Stimulated activated CD4-positive, alpha-beta T cell treated with anti-CD3 and anti-CD28 coated beads, TNF-alpha, amount 100 ng/mL, for 48 hours (primary cell): ENCODE measurements around the gene JUND.
"Not testable (repeated sequence)": the region's sequence is repeated elsewhere in the genome, so short reads cannot be mapped to it uniquely, and the experiment has no call there.

Source experiments
- DNase-seq, 3 donors: peaks; one replicate each; pipeline ENCODE4 v3.0.0-alpha.2; 2020; ENCODE audit warnings: low read depth in 3 of 3

JUND gene

DNA sequence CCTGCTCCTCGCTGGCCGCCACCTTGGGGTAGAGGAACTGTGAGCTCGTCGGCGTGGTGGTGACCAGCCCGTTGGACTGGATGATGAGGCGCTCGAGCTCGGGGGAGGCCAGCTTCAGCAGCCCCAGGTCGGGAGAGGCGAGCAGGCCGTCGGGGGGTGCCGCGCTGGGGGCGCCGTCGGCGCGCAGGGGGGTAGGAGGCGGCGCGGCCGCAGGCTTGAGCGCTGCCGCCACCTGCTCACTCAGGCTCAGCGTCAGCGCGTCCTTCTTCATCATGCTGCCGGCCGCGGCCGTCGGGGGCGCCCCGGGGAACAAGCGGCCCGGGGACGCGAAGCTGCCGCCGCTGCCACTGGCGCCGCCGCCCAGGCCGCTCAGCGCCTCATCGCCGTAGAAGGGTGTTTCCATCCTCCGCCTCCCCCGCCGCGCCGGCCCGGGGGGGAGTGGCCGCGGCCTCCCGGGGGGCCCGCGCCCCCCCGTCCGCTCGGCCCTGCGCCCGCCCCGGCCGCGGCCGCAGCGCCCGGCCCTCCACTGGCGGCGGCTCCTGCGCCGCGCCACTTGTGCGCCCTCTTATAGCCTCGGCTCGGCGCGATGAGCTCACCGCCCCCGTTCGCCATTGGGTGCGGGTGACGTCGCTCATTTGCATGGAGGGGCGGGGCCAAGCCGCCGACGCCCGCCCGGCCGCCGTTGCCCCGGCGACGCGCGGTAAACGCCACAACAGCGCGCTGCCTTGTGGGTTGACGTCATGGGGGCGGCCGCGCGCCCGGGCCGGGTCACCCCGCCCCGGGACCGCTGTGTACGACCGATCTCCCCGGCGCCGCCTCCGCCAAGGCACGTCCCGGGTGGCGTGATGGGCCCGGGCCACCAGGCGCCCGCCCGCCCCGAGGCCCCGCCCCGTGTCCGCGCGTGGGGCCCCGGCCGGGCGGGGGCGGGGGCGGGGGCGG, at the start of gene JUND:
JUND (minus strand) TSS at position 541 of the 939 bp plus-strand sequence; CDS start at position 403, 138 bp downstream.
- DNase-seq: peak; percentile 91 to 98 (median 94)

DNA sequence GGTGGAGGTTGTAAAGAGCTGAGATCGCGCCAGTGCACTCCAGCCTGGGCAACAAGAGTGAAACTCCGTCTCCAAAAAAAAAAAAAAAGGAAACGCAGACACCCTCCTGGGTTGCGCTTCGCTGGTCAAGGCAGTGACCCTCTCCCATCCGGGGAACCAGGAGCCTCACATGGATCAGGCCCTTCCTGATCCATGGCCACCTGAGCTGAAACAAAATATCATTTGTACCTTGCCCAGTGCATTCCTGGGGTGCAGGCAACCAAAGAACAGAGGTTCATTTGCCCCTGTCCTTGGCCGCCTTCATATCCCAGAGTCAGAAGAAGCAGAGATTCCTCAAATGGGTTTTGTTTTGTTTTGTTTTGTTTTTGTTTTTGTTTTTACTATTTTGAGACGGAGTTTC, 49.4 kb upstream of the JUND start:
- DNase-seq: no peak

DNA sequence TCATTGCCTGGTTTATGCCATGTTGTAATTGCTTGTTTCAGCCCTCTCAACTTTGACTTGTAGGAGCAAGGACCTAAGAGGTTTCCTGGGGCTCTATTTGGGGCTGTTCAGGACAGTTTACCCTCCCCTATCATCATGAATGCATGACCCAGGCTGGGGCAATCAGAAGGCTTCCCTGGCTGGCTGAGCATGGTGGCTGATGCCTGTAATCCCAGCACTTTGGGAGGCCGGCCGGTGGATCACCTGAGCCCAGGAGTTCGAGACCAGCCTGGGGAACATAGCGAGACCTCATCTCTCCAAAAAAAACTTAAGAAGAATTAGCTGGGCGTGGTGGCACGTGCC, 47.6 kb upstream of the JUND start:
- no peak for DNase-seq

DNA sequence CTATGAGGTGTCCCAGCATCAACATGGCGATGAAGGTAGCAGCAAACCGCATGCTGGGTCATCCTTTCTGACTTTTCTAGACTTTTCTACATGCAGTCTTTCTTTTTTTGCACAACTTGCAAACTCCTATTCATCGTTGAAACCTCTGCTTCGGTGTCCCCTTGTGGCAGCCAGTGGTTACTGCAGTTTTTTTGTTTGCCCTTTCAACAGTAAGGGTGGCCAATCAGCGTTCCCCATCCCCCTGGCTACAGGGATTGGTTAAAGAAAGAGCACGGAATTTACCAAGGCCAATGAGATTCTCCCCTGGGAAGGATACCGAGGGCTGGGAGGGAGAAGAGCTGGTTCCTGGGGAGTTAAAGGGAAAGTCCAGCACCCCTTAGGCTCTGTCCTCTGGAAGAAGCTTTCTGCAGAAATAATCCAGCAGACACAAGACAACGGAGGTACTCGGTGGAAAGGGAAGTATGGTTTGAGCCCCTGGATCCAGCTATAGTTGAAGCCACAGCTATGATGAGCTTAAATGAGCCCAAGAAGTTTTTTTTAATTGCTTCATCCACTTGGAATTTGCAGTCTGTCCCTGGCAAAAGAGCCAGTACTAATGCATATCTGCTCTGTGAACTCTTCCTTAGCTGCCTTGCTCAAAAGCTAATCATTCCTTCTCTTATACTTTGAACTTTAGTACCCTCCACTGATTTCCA, 47.1 kb upstream of the JUND start:
- DNase-seq: peak; percentile 65 to 82 (median 80)

DNA sequence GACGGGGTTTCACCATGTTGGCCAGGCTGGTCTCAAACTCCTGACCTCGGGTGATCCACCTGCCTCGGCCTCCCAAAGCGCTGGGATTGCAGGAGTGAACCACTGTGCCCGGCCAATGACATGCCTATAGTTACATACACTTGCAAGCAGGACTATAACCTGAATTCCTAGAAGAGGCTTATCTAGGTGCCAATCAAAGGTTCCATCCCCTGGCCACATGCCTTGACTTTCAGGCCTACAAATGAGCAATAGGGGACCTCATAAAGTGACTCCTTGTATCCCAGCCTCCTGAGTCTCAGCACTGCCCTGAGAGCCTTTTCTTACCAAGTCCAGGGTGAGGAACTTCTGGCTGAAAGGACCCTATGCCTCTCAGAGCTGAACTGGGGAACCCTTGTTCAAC, 45.4 kb upstream of the JUND start:
- no peak for DNase-seq

DNA sequence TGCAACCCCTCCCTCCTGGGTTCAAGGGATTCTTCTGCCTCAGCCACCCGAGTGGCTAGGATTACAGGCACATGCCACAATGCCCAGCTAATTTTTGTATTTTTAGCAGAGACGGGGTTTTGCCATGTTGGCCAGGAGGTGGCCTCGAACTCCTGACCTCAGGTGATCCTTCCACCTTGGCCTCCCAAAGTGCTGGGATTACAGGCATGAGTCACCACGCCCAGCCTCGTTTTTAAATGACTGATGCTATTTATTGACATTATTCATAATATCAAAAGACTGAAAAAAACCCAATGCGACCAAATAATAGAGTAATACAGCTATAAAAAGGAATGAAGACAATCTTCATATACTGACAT, 42.9 kb upstream of the JUND start:
- DNase-seq: not testable (repeated sequence)

DNA sequence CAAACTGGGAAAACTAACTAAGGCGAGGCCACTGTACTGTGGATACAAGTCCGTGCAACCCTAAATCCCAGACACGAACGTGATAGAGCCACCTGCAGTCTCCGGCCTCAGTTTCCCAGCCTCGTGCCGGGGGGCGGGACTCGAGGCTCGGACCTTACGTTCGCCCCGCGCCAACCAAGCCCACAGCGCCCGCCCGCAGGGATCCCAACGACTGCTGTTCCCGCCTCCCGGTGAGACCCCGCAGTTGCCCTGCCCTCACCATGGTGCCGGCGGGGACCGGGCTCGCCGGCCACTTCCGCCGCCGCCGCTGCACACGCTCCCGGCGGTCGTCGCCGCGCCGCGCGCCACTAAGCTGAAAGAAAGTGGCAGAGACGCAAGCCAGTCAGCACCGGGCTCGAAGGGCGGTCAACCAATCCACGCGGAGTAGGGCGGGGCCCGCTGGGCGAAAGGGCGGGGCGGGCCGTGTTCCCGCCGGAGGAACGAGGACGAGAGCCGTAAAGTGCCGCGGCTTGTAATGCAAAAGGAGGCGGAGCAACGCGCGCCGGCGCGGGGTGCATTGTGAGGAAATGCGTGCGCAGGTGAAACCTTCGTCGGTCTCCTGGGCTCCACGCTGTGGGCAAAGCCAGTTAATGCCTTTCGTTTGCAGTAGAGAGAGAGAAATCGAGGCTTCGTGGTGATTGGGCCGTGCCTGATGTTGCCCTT, 41.5 kb upstream of the JUND start, which contains the start of gene LSM4:
LSM4 (minus strand) TSS at position 318 of the 702 bp plus-strand sequence; CDS start at position 262, 56 bp downstream.
- DNase-seq: peak; percentile 99 to 100 (median 99)

DNA sequence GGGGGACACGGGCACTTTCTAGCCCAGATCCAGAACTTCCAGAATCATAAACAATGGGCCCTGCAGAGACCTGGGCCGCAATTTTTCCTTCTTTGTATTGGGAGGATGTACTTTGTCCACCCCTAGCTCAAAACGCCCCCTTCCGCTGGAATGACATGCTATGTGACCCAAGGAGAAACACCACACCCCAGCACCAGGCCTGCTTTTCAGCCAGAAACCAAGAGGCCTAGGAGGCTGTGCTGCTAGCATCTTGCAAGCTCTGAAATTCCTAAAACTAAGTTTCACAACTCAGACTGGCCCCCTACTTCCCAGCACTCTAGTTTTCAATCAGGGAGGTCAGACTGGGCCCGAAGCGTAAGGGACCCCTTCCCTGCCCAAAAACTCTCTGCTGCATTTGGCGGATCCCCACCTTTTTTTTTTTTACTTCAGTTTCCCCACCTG, 40.9 kb upstream of the JUND start:
- DNase-seq: peak in 1 of 3 donors; percentile 50

DNA sequence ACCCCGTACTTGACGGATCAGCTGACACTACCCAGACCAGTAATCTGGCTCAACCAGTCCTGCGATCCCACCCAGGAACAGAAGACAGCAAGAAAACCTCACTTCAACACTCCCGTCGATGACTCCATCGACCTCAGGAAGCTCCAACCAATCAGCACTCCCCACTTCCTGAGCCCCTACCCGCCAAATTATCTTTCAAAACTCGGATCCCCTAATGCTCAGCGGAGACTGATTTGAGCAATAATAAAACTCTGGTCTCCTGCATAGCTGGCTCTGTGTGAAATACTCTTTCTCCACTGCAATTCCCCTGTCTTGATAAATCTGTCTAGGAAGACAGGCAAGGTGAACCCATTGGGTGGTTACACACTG, 40.3 kb upstream of the JUND start:
- DNase-seq: no peak

DNA sequence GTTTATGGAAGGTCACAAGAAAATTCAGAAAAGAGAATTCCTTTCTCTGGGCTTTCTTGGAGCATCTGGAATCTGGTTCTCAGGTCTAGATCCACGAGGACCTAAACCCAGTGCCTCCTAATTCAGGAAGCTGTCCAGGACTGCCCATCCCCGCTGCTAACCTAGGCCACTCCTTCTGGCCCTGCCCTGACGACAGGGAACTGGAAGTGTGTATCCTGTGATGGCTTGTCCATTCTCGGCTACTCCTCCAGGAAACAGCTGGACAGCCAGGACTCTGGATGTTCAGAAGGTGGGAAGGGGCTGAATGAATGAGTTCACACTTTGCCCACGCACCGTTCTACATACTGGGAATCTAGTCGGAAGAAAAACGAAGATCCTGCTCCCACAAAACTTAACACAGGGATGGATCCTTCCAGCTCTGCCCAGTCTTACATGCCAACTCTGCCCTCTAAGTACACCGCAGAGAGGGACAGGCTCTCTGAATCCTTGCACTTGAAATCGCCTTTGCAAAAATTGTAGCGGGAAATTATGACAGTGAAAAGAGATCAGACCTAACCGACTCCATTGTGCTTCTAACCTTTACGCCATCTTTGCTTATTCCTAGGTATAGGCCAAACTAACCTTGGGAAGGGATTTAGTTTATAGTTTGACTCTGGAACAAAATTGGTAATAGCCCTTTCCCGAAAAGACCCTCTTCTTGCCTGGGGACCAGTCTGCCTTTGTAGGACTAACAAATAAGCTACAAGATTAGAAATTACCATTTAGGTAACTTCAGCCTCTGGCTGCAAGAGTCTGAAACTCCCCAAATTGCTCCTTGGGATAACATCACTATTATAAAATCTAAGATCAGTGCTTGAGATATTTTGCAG, 39.7 kb upstream of the JUND start:
- DNase-seq: no peak

DNA sequence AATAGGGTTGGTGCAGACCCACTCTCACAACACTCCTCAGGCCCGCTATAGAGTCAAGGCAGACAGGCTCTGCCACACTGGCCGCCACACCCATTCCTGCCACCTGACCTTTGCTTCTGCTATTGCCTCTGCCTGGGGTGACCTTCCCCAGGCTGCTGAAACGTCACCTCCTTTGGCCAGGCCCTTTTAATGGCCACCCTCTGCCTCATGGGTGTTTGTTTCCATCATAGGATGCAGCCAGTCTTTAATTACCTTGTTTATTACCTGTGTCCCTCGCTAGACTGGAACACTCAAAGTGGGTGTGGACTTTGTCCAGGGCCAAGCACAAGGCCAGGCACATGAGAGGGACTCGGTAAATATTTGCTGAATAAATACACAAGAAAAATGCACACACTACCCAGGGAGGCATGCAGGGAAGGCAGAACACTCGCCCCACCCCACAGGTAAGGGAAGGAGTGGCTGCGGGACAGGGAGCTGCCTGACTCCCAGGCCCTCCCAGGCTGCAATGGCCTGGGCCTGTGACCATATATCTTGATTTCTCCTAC, 38.2 kb upstream of the JUND start:
- DNase-seq: no peak

DNA sequence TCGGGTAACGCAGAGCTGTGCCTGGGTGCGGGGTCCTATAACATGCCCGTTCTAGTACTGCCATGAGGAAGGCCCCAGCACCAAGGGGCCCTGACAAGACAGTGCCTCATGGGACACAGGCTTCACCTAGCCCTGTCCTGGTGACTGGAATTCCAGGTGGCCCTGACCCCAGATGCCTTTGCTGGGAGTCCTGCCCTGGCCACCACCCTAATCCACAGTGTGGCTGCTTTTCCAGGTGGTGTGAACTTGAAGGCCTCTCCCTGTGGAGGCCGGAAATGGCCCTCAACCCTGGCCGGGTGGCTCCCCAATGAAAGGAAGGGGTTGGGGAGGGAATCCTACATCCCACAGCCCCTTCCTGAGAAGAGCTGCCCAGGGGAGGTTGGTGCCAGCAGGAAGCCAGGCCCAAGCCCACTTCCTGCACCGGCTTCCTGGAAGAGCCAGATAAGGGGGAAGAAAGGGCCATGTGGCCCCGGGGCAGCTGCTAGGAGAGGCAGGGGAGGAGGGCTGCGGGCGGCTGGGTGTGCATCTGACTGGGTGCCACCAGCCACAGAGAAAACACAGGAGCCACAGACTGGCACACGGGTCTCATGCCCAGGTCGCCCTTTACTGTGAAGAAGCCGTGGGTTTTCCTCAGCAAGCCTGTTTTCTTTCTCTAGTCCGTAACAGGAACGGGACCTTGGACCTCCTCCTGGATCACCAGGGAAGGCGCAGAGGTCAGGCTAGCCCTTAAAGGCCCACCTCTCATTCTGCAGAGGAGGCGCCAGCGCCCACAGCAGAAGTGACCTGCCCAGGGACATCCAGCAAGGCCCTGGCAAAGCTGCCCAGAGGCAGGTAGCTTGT, 36.8 kb upstream of the JUND start:
- no peak for DNase-seq

DNA sequence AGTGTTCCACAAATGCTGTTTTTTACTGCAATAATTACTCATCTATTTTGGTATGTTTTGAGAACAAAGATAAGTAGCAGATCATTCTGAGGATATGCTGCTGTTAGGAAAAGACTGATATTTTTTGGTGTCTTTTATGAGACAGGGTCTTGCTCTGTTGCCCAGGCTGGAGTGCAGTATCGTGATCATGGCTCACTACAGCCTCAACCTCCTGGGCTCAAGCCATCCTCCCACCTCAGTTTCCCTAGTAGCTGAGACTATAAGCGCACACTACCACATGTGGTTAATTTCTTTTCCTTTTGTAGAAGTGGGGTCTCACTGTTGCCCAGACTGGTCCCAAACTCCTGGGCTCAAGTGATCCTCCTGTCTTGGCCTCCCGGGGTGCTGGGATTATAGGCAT, 32.0 kb upstream of the JUND start:
- DNase-seq: no peak

DNA sequence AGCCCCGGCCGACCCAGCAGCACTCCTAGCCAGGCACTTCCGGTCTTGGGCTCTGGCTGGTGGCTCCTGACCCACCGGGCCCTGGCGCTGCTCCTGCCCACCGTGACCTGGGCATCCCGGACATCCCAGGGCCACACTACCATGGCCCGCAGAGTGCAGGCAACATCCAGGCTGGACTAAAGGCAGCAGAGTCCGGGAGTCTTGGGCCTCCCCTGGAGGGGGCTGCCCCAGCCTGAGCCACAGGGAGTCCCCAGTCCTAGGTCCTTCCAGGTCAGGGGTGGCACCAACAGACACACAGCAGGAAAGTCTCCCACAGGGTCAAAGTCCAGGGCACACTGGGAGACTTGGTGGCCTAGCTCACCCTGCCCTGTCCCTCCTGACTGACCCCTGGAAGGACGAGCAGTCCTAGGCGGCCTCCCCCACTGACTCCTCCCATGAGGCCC, 30.7 kb upstream of the JUND start:
- DNase-seq: no peak

DNA sequence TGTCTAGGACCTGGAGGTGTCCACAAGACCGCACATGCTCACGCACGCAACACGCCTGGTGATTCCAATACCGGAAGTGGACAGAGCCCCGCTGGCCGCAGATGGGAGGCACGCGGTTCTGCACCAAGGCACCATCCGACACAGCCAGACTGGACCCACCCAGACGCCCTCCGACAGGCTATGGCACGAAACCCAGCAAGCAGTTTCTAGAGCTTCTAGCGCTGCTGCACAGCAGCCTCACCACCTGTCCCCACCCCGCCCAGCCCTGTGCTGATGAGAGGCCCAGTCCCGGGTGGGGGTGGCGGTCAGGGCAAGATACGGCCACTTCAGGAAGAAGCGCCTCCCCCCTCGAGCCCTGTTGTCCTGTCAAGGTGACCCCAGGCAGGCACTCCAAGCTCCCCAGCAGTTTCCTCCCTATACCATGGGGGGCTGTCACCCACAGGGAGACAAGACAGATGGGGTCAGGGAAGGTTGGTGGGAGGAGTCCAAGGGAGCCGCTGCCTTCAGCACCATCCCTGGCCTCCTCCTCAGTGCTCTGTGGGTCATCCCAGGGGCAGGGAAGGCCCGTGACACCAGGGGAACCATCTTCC, 30.2 kb upstream of the JUND start:
- DNase-seq: no peak

DNA sequence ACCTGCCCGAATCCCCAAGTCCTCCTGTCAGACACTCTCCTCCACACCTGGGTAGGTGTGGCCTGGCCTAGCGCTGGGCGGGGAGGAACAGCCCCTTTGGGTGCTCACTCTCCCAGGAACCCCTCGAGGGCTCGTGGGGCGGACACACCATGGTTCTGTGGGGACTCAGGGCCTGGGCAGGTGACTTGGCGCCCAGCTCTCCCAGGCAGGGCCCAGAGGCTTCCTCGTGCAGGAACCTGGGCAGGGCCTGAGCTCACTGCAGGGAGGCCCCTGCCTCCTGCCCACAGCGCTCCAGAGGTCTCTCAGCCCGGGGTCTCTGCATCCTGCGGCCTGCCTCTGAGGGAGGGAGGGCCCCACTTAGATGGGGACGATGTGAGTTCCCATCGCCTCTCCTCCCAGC, 29.5 kb upstream of the JUND start:
- DNase-seq: no peak

DNA sequence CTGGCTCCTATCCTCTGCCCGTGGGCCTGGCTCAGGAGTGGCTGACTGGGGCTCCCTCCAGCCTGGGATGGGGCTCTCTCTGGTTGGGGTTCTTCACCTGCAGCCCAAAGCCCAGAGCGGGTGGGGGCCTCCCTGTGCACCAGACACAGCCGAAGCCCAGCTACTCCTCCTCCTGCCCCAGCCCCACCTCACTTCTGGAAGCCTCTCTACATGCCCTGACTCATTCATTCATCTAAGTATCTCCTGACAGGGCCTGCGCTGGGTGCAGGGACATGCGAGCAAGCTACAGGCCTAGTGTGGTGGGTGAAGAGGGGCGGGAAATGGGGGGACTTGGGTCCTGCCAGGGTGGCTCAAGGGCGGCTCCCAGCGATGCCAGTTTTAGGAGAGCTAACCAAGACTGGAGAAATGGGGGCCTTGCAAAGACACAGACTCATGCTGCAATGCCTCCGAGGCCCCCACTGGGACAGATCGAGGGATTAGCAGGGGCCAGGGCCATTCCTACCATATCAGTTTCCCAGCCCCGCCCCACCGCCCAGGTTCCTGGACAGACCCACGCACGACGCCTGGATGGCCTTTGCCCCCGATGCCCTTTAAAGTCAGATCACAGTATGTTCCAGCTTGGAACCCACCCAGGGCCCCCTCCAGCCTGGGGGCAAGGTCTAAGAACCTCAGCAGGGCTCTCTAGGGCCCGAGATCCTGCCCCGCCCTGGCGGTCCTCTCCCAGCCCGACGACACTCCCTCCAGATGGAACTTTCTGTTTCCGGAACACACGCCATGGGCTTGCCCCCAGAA, 28.9 kb upstream of the JUND start:
- no peak for DNase-seq

DNA sequence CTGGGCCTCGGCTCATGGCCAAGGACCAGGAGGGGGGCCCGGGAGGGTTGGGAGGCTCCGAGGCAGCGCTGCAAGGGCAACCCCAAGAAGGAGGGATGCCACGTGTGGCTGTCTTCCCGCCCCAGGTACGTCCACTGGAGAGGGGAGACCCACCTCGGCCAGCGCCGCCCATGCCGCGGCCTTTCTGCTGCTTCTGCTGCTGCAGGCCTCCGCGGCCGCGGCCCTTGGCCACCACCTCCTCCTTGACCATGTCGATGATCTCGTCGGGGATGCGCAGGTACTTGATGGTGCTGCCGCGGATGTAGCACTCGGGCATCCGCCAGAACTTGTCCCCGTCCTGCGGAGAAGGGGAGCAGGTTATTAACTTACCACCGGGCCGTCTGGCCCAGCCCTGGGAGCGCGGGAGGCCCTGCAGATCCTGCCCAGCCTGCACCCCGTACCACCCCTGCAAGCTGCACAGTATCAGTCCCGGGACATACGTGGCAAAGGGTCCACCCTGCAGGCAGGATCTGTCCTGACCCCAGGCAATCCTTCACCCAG, 28.2 kb upstream of the JUND start:
- no peak for DNase-seq

DNA sequence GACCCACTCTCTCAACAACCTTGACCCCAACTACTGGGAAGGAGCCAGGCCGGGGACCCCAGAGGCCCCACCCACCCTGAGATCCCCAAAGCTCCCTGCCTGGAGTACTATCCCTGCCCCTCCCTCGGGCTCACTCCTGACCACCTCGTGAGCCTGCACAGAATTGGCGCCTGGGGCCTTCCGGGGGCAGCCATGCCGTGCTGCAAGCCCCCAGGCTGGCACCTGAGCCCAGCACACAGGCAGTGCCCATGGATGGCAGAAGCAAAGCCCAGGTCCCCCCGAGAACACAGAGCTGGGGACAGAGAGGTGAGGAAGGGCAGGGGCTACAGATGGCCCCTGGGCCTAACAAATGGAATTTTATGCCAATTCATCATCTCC, 27.5 kb upstream of the JUND start:
- no peak for DNase-seq
